ENCODE data around the gene ZNF836. TPM values are rescaled to one million over a fixed set of nuclear protein-coding genes. Genes with fewer than 3 reads are reported as not detected.

Gene ZNF836
- total and polyA plus RNA-seq, 2 of the 13 experiments (the other 11 are each of a cell fraction or from before 2014, with no cell fraction given), result 1.6 to 5.3 TPM

GRCh38 chr19:52139252-52140031 lies 32.0 kb downstream of the ZNF836 start, which contains the start of gene ZNF616 (continued):
- TF ChIP-seq, protein P1, sequence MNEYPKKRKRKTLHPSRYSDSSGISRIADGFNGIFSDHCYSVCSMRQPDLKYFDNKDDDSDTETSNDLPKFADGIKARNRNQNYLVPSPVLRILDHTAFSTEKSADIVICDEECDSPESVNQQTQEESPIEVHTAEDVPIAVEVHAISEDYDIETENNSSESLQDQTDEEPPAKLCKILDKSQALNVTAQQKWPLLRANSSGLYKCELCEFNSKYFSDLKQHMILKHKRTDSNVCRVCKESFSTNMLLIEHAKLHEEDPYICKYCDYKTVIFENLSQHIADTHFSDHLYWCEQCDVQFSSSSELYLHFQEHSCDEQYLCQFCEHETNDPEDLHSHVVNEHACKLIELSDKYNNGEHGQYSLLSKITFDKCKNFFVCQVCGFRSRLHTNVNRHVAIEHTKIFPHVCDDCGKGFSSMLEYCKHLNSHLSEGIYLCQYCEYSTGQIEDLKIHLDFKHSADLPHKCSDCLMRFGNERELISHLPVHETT (CRISPR knock-in tag; conservative IDR thresholded peaks at IDR 0.05), result no peak
- peak; percentile 57; the same call in 1 of the 2 replicates for TF ChIP-seq ISL2 (CRISPR knock-in tag; IDR thresholded peaks at IDR 0.05)
- no peak for TF ChIP-seq PLRG1 (conservative IDR thresholded peaks at IDR 0.05)
- no peak for TF ChIP-seq ZNF207 (IDR thresholded peaks at IDR 0.05; ENCODE audit: borderline replicate concordance)
- no peak for TF ChIP-seq ATF6 (CRISPR knock-in tag; conservative IDR thresholded peaks at IDR 0.05)
- TF ChIP-seq RAD51 (IDR thresholded peaks at IDR 0.05; ENCODE audit: borderline replicate concordance), result no peak
- TF ChIP-seq SETDB1 (CRISPR knock-in tag; IDR thresholded peaks at IDR 0.05; ENCODE audit: borderline replicate concordance), result no peak
- TF ChIP-seq, protein P2, sequence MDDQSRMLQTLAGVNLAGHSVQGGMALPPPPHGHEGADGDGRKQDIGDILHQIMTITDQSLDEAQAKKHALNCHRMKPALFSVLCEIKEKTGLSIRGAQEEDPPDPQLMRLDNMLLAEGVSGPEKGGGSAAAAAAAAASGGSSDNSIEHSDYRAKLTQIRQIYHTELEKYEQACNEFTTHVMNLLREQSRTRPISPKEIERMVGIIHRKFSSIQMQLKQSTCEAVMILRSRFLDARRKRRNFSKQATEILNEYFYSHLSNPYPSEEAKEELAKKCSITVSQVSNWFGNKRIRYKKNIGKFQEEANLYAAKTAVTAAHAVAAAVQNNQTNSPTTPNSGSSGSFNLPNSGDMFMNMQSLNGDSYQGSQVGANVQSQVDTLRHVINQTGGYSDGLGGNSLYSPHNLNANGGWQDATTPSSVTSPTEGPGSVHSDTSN (CRISPR knock-in tag; IDR thresholded peaks at IDR 0.05; ENCODE audit: borderline replicate concordance), result no peak
- peak; percentile 20; the same call in 1 of the 2 replicates for TF ChIP-seq BCL3 (CRISPR knock-in tag; IDR thresholded peaks at IDR 0.05)
- peak; percentile 74; the same call in 1 of the 2 replicates for TF ChIP-seq ZFP82 (CRISPR knock-in tag; IDR thresholded peaks at IDR 0.05; ENCODE audit: borderline replicate concordance)
- TF ChIP-seq, protein P3, sequence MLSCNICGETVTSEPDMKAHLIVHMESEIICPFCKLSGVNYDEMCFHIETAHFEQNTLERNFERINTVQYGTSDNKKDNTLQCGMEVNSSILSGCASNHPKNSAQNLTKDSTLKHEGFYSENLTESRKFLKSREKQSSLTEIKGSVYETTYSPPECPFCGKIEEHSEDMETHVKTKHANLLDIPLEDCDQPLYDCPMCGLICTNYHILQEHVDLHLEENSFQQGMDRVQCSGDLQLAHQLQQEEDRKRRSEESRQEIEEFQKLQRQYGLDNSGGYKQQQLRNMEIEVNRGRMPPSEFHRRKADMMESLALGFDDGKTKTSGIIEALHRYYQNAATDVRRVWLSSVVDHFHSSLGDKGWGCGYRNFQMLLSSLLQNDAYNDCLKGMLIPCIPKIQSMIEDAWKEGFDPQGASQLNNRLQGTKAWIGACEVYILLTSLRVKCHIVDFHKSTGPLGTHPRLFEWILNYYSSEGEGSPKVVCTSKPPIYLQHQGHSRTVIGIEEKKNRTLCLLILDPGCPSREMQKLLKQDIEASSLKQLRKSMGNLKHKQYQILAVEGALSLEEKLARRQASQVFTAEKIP (CRISPR knock-in tag; IDR thresholded peaks at IDR 0.05; ENCODE audit: borderline replicate concordance), result no peak
- no peak for TF ChIP-seq ZNF616 (CRISPR knock-in tag; IDR thresholded peaks at IDR 0.05; ENCODE audit: low read depth)
- no peak for TF ChIP-seq ZNF713 (CRISPR knock-in tag; IDR thresholded peaks at IDR 0.05)
- TF ChIP-seq ZNF891 (CRISPR knock-in tag; IDR thresholded peaks at IDR 0.05), result 0 out of 2 replicates have a peak, but pooled peaks have one; percentile 65
- no peak for TF ChIP-seq PPARG (CRISPR knock-in tag; conservative IDR thresholded peaks at IDR 0.05)
- no peak for TF ChIP-seq NCOA5 (CRISPR knock-in tag; IDR thresholded peaks at IDR 0.05)
- no peak for TF ChIP-seq TEF (CRISPR knock-in tag; IDR thresholded peaks at IDR 0.05)
- TF ChIP-seq, protein P4, sequence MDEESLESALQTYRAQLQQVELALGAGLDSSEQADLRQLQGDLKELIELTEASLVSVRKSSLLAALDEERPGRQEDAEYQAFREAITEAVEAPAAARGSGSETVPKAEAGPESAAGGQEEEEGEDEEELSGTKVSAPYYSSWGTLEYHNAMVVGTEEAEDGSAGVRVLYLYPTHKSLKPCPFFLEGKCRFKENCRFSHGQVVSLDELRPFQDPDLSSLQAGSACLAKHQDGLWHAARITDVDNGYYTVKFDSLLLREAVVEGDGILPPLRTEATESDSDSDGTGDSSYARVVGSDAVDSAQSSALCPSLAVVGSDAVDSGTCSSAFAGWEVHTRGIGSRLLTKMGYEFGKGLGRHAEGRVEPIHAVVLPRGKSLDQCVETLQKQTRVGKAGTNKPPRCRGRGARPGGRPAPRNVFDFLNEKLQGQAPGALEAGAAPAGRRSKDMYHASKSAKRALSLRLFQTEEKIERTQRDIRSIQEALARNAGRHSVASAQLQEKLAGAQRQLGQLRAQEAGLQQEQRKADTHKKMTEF (CRISPR knock-in tag; IDR thresholded peaks at IDR 0.05), result peak; percentile 27; the same call in 1 of the 2 replicates
- TF ChIP-seq CHCHD3 (CRISPR knock-in tag; IDR thresholded peaks at IDR 0.05), result no peak
- TF ChIP-seq RELA (CRISPR knock-in tag; IDR thresholded peaks at IDR 0.05), result no peak

Measured in HepG2 (cell line).